Measurements from ENCODE around the gene SUSD2.

DNA sequence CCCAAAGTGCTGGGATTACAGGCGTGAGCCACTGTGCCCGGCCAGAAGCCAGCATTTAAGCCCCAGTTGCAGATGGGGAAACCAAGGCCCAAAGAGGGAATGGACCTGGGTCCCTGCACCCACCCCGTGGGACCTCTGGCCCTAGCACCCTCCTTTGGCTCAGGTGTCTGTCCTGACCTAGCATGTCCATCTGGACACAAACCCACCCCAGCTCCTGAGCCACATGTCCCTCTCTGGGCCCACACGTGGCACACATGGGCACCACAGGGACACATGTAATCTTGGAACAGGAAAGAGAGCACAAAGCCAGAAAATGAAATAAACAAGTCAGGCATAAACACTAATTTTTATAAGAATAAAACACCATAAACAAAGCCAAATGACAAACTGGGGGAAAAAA is 54.0 kb downstream of the SUSD2 start:
- TF ChIP-seq, protein P1, sequence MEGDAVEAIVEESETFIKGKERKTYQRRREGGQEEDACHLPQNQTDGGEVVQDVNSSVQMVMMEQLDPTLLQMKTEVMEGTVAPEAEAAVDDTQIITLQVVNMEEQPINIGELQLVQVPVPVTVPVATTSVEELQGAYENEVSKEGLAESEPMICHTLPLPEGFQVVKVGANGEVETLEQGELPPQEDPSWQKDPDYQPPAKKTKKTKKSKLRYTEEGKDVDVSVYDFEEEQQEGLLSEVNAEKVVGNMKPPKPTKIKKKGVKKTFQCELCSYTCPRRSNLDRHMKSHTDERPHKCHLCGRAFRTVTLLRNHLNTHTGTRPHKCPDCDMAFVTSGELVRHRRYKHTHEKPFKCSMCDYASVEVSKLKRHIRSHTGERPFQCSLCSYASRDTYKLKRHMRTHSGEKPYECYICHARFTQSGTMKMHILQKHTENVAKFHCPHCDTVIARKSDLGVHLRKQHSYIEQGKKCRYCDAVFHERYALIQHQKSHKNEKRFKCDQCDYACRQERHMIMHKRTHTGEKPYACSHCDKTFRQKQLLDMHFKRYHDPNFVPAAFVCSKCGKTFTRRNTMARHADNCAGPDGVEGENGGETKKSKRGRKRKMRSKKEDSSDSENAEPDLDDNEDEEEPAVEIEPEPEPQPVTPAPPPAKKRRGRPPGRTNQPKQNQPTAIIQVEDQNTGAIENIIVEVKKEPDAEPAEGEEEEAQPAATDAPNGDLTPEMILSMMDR (IDR thresholded peaks at IDR 0.05 in 4 of 5, conservative IDR thresholded peaks at IDR 0.05 in 1 of 5), result no peak
- TF ChIP-seq POLR2A (IDR thresholded peaks at IDR 0.05), result no peak

Measured in gastrocnemius medialis (tissue), 4 donors.